T-helper 2 cell (primary cell): Measurements from ENCODE around the gene RGSL1.

ENCODE experiments used
- DNase-seq, 5 experiments: peaks; one replicate each; pipeline versions ENCODE4 v3.0.0 to v3.0.0-alpha.2; 2012 to 2022

The RGSL1 gene

GRCh38 chr1:182552527-182552926, 102.6 kb downstream of the RGSL1 start:
- DNase-seq: no peak

- no peak for DNase-seq
Observed at GRCh38 chr1:182555493-182555892, 105.5 kb downstream of the RGSL1 start.

- DNase-seq: no peak
Observed at GRCh38 chr1:182556279-182556678, 106.3 kb downstream of the RGSL1 start.

GRCh38 chr1:182560392-182560984, 110.5 kb downstream of the RGSL1 start:
- no peak for DNase-seq

GRCh38 chr1:182561456-182561855, 111.5 kb downstream of the RGSL1 start:
- DNase-seq: no peak

GRCh38 chr1:182563095-182563494, 113.1 kb downstream of the RGSL1 start:
- DNase-seq: no peak

GRCh38 chr1:182564406-182565004, 114.6 kb downstream of the RGSL1 start:
- no peak for DNase-seq

GRCh38 chr1:182565537-182565936, 115.6 kb downstream of the RGSL1 start:
- no peak for DNase-seq

- no peak for DNase-seq
Observed at GRCh38 chr1:182567629-182568028, 117.7 kb downstream of the RGSL1 start.

GRCh38 chr1:182568647-182569284, 118.8 kb downstream of the RGSL1 start:
- no peak for DNase-seq

- DNase-seq: no peak
Observed at GRCh38 chr1:182569939-182570610, 120.1 kb downstream of the RGSL1 start.

- DNase-seq: no peak
Observed at GRCh38 chr1:182570611-182570970, 120.6 kb downstream of the RGSL1 start.

GRCh38 chr1:182574156-182574555, 124.2 kb downstream of the RGSL1 start:
- no peak for DNase-seq

- DNase-seq: no peak
Observed at GRCh38 chr1:182575540-182576149, 125.7 kb downstream of the RGSL1 start.

- no peak for DNase-seq
Observed at GRCh38 chr1:182580736-182581135, 130.8 kb downstream of the RGSL1 start.

GRCh38 chr1:182584746-182585145, 134.8 kb downstream of the RGSL1 start:
- DNase-seq: no peak

- no peak for DNase-seq
Observed at GRCh38 chr1:182586380-182586779, 136.4 kb downstream of the RGSL1 start.

- no peak for DNase-seq
Observed at GRCh38 chr1:182587093-182587492, 137.1 kb downstream of the RGSL1 start.

GRCh38 chr1:182587666-182588499, 137.9 kb downstream of the RGSL1 start:
- peak in 1 of 5 experiments; percentile 21 for DNase-seq

GRCh38 chr1:182588500-182589396, 138.8 kb downstream of the RGSL1 start, which contains the start of gene RNASEL:
TSS of gene RNASEL (minus strand) at chr1:182589256. CDS start at chr1:182586806, 2,450 bp downstream.
- DNase-seq: peak in 4 of 5 experiments; percentile 49 to 85 (median 54)

- DNase-seq: no peak
Observed at GRCh38 chr1:182589520-182589919, 139.6 kb downstream of the RGSL1 start.
